Measurements from ENCODE around the gene MBD2. TPM values are rescaled to one million over a fixed set of nuclear protein-coding genes. Genes with fewer than 3 reads are reported as not detected.

MBD2 gene
- total RNA-seq, 2 experiments from 2014 or later: 101 to 102 TPM

GRCh38 chr18:54134053-54134452 lies 90.4 kb downstream of the MBD2 start:
- Mint-ChIP-seq H3K9me3 (peaks cover 11% of the 10 kb centered on the region), H3K27ac (no peak overlapping the region), H3K27me3 (peaks cover 1% of the 10 kb centered on the region), H3K36me3 (ENCODE audit: low read depth) (peaks cover 4% of the 10 kb centered on the region), H3K4me3 (no peak overlapping the region), H3K4me1 (ENCODE audit: low read depth) (peaks cover 5% of the 10 kb centered on the region)
- DNase-seq (no peak), ATAC-seq (no peak)
- intact Hi-C loops (cut with micrococcal nuclease): no loop called here
- CTCF ChIA-PET: no interaction called here
- POLR2A ChIA-PET: no interaction called here
- TF ChIP-seq, protein P1, sequence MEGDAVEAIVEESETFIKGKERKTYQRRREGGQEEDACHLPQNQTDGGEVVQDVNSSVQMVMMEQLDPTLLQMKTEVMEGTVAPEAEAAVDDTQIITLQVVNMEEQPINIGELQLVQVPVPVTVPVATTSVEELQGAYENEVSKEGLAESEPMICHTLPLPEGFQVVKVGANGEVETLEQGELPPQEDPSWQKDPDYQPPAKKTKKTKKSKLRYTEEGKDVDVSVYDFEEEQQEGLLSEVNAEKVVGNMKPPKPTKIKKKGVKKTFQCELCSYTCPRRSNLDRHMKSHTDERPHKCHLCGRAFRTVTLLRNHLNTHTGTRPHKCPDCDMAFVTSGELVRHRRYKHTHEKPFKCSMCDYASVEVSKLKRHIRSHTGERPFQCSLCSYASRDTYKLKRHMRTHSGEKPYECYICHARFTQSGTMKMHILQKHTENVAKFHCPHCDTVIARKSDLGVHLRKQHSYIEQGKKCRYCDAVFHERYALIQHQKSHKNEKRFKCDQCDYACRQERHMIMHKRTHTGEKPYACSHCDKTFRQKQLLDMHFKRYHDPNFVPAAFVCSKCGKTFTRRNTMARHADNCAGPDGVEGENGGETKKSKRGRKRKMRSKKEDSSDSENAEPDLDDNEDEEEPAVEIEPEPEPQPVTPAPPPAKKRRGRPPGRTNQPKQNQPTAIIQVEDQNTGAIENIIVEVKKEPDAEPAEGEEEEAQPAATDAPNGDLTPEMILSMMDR (IDR thresholded peaks at IDR 0.05): no peak

GRCh38 chr18:54130631-54131030 lies 93.8 kb downstream of the MBD2 start:
- TF ChIP-seq, protein P1 (IDR thresholded peaks at IDR 0.05): no peak
- CTCF ChIA-PET: interaction anchor here (1.0 to 4.9 kb wide), 3 partner anchors 12 to 92 kb away, joined by 3 to 44 read pairs (median 3); no protein-coding TSS in a partner anchor
- Mint-ChIP-seq H3K4me1 (ENCODE audit: low read depth) (peaks cover 5% of the 10 kb centered on the region), H3K27me3 (peaks cover 1% of the 10 kb centered on the region), H3K4me3 (no peak overlapping the region), H3K27ac (no peak overlapping the region), H3K9me3 (no peaks in the 10 kb centered on the region), H3K36me3 (ENCODE audit: low read depth) (no peaks in the 10 kb centered on the region)
- no peak for DNase-seq
- ATAC-seq: no peak
- intact Hi-C loops (cut with micrococcal nuclease): no loop called here
- POLR2A ChIA-PET: no interaction called here

- DNase-seq (no peak), ATAC-seq (no peak)
- Mint-ChIP-seq H3K4me3 (no peak overlapping the region), H3K36me3 (ENCODE audit: low read depth) (no peaks in the 10 kb centered on the region), H3K27me3 (no peaks in the 10 kb centered on the region), H3K27ac (no peak overlapping the region), H3K9me3 (no peaks in the 10 kb centered on the region), H3K4me1 (ENCODE audit: low read depth) (peaks cover 5% of the 10 kb centered on the region)
- POLR2A ChIA-PET: interaction anchor here (0.7 kb wide), 1 partner anchor 27 kb away, joined by 3 read pairs; no protein-coding TSS in a partner anchor
- TF ChIP-seq, protein P1 (IDR thresholded peaks at IDR 0.05): no peak
- intact Hi-C loops (cut with micrococcal nuclease): no loop called here
- CTCF ChIA-PET: interaction anchor here (1.0 to 4.9 kb wide), 2 partner anchors 11 to 93 kb away, joined by 3 to 44 read pairs; no protein-coding TSS in a partner anchor
Measured at GRCh38 chr18:54130177-54130576, 94.3 kb downstream of the MBD2 start.

DNA sequence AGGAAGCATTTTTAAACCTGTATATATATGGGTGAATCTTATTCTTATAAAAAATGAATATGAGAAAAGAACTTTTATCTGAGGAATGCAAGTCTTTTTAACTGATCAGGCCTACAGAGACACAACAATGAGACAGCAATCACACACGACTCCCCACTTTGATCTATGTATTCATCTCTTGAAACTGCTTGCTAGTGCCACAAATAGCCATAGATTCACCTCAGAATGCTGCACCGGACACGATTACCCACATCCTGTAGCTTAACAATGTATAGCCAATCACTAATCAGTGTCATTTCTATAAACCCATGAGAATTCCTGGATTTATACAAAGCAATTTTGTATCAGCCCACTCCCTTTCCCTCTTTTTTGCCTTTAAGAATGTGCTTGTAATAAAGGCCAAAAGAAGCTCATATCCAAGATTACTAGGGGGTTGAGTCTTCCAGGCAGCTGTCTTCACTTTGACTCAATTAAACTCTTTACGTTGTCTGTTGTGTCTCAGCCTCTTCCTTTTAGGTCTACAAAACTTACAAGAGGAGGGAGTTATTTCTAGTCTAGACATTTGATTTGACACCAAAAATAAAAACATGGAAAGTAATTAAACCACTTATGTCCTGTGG lies 94.9 kb downstream of the MBD2 start:
- H3K4me1 Mint-ChIP-seq (ENCODE audit: low read depth): peaks cover 5% of the 10 kb centered on the region
- H3K27ac Mint-ChIP-seq: no peak overlapping the region

More for the DNA sequence above, 94.9 kb downstream of the MBD2 start:
- ChIA-PET CTCF (interaction anchor here (1.0 to 4.9 kb wide), 3 partner anchors 10 to 93 kb away, joined by 3 to 44 read pairs (median 3); no protein-coding TSS in a partner anchor), POLR2A (interaction anchor here (0.7 kb wide), 1 partner anchor 28 kb away, joined by 3 read pairs; no protein-coding TSS in a partner anchor)
- ATAC-seq (peak; percentile 64), DNase-seq (no peak)
- H3K27me3 Mint-ChIP-seq: no peaks in the 10 kb centered on the region
- H3K4me3 Mint-ChIP-seq: no peak overlapping the region
- intact Hi-C loops (cut with micrococcal nuclease): no loop called here
- no peaks in the 10 kb centered on the region for H3K9me3 Mint-ChIP-seq
- no peaks in the 10 kb centered on the region for H3K36me3 Mint-ChIP-seq (ENCODE audit: low read depth)
- TF ChIP-seq, protein P1 (IDR thresholded peaks at IDR 0.05): no peak
